Inferior parietal cortex (tissue), 1 donor: Measurements from ENCODE around the gene PTPN14.
A peak's percentile ranks its signal among the peaks of the same experiment; 100 is the strongest.

ENCODE experiments used
- DNase-seq: peaks from one replicate; pipeline ENCODE4 v3.0.0-alpha.2; 2016; ENCODE audit errors: extremely low spot score

The PTPN14 gene

GRCh38 chr1:214429951-214430770 lies 121.2 kb downstream of the PTPN14 start:
- DNase-seq, result no peak

GRCh38 chr1:214427871-214428277 lies 123.5 kb downstream of the PTPN14 start:
- DNase-seq, result no peak

- DNase-seq, result no peak
Measured at GRCh38 chr1:214426426-214426812, 125.0 kb downstream of the PTPN14 start.

- DNase-seq, result no peak
Measured at GRCh38 chr1:214425716-214426425, 125.5 kb downstream of the PTPN14 start.

GRCh38 chr1:214425101-214425500 lies 126.3 kb downstream of the PTPN14 start:
- DNase-seq, result no peak

- DNase-seq, result no peak
Measured at GRCh38 chr1:214423045-214423444, 128.4 kb downstream of the PTPN14 start.

GRCh38 chr1:214422137-214422671 lies 129.2 kb downstream of the PTPN14 start:
- no peak for DNase-seq

GRCh38 chr1:214420833-214421232 lies 130.6 kb downstream of the PTPN14 start:
- DNase-seq, result no peak

- no peak for DNase-seq
Measured at GRCh38 chr1:214420341-214420740, 131.1 kb downstream of the PTPN14 start.

GRCh38 chr1:214419650-214420049 lies 131.8 kb downstream of the PTPN14 start:
- no peak for DNase-seq

- no peak for DNase-seq
Measured at GRCh38 chr1:214418391-214418790, 133.0 kb downstream of the PTPN14 start.

- DNase-seq, result no peak
Measured at GRCh38 chr1:214417545-214418210, 133.7 kb downstream of the PTPN14 start.

GRCh38 chr1:214416858-214417257 lies 134.5 kb downstream of the PTPN14 start:
- no peak for DNase-seq

GRCh38 chr1:214416417-214416816 lies 135.0 kb downstream of the PTPN14 start:
- DNase-seq, result peak; percentile 70

- DNase-seq, result no peak
Measured at GRCh38 chr1:214415131-214415530, 136.3 kb downstream of the PTPN14 start.

- no peak for DNase-seq
Measured at GRCh38 chr1:214414691-214415090, 136.7 kb downstream of the PTPN14 start.

GRCh38 chr1:214413315-214413714 lies 138.1 kb downstream of the PTPN14 start:
- DNase-seq, result no peak

GRCh38 chr1:214404571-214405213 lies 146.7 kb downstream of the PTPN14 start:
- no peak for DNase-seq

GRCh38 chr1:214404154-214404553 lies 147.2 kb downstream of the PTPN14 start:
- DNase-seq, result no peak

GRCh38 chr1:214403431-214403830 lies 148.0 kb downstream of the PTPN14 start:
- no peak for DNase-seq

GRCh38 chr1:214402613-214403083 lies 148.8 kb downstream of the PTPN14 start:
- no peak for DNase-seq

GRCh38 chr1:214401666-214402065 lies 149.7 kb downstream of the PTPN14 start:
- DNase-seq, result no peak
